IMR-90 (cell line): Measurements from ENCODE around the gene MAFG. TPM values are rescaled to one million over a fixed set of nuclear protein-coding genes. Genes with fewer than 3 reads are reported as not detected.

Experiments used
- ATAC-seq: fragments of 200-7000 bp; cut with Tn5 transposase; 2 replicates; pipeline ENCODE4 v1.9.1; 2020; ENCODE audit warnings: low read depth, mild to moderate bottlenecking, moderate library complexity
- BruUV-seq: library from RNA; stranded (reverse); fragments of 400-500 nt; replicated peaks from 2 replicates; lab custom pipeline; 2021; lab: Mats Ljungman, UMichigan
- CTCF ChIA-PET: fragments of 300-600 bp; formaldehyde crosslinking; extraction: SDS; loops from one replicate; lab custom pipeline; 2021; ENCODE audit warnings: antibody characterized with exemption; lab: Yijun Ruan, JAX
- POLR2A ChIA-PET: fragments of 300-600 bp; sonication (Branson Sonifier 250); formaldehyde crosslinking; loops from one replicate; lab custom pipeline; 2022; ENCODE audit warnings: antibody characterized with exemption; ENCODE audit not compliant: unreplicated experiment; lab: Charles Lee
- DNase-seq: peaks from one replicate; pipeline ENCODE4 v3.0.0; 2013
- H2AFZ ChIP-seq: replicated peaks from 2 replicates; pipeline ENCODE3; 2013; ENCODE audit warnings: low read length, mild to moderate bottlenecking; ENCODE audit not compliant: poor library complexity
- H2AK5ac ChIP-seq: 2 replicates; pipeline ENCODE4 v1.6.1; 2013; ENCODE audit warnings: low read depth, low read length, inconsistent platforms
- H2AK9ac ChIP-seq: replicated peaks from 2 replicates; pipeline ENCODE3; 2013; ENCODE audit warnings: mild to moderate bottlenecking, low read depth, low read length, moderate library complexity; ENCODE audit not compliant: poor library complexity
- H2BK120ac ChIP-seq: 2 replicates; pipeline ENCODE4 v1.6.1; 2013; ENCODE audit warnings: low read depth, low read length, inconsistent platforms
- H2BK15ac ChIP-seq: 3 replicates; pipeline ENCODE4 v1.6.1; 2013; ENCODE audit warnings: low read depth, low read length, inconsistent platforms
- H2BK20ac ChIP-seq: 2 replicates; pipeline ENCODE4 v1.6.1; 2013; ENCODE audit warnings: low read depth, mild to moderate bottlenecking, inconsistent platforms, low read length, moderate library complexity
- H2BK5ac ChIP-seq: 2 replicates; pipeline ENCODE4 v1.6.1; 2013; ENCODE audit warnings: mild to moderate bottlenecking, low read depth, low read length, inconsistent platforms; ENCODE audit not compliant: poor library complexity, severe bottlenecking
- H3K14ac ChIP-seq: replicated peaks from 2 replicates; pipeline ENCODE4 v1.6.1; 2013; ENCODE audit warnings: low read depth, low read length, inconsistent platforms
- H3K18ac ChIP-seq: 2 replicates; pipeline ENCODE4 v1.6.1; 2013; ENCODE audit warnings: low read depth, low read length, control low read depth
- H3K23ac ChIP-seq: 2 replicates; pipeline ENCODE4 v1.6.1; 2013; ENCODE audit warnings: low read depth, low read length, inconsistent platforms
- H3K27ac ChIP-seq: 2 replicates; pipeline ENCODE4 v1.5.1; 2013; ENCODE audit warnings: mild to moderate bottlenecking, control low read depth, low read length; ENCODE audit not compliant: insufficient read depth
- H3K27me3 ChIP-seq: 2 replicates; pipeline ENCODE4 v1.6.1; 2013; ENCODE audit warnings: low read length; ENCODE audit not compliant: control insufficient read depth, insufficient read depth
- H3K36me3 ChIP-seq: 2 replicates; pipeline ENCODE4 v1.6.1; 2013; ENCODE audit warnings: low read length, mixed read lengths; ENCODE audit not compliant: control insufficient read depth, insufficient read depth
- H3K4ac ChIP-seq: 2 replicates; pipeline ENCODE4 v1.6.1; 2013; ENCODE audit warnings: low read depth, low read length, inconsistent platforms
- H3K4me1 ChIP-seq: 2 replicates; pipeline ENCODE4 v1.6.1; 2013; ENCODE audit warnings: low read length, mixed read lengths; ENCODE audit not compliant: control insufficient read depth, insufficient read depth
- H3K4me2 ChIP-seq: 2 replicates; pipeline ENCODE4 v1.6.1; 2013; ENCODE audit warnings: low read depth, mild to moderate bottlenecking, control low read depth, low read length, moderate library complexity
- H3K4me3 ChIP-seq: 2 replicates; pipeline ENCODE4 v1.5.1; 2013; ENCODE audit warnings: low read depth, mild to moderate bottlenecking, control low read depth, low read length, moderate library complexity; ENCODE audit not compliant: insufficient read depth
- H3K56ac ChIP-seq: 2 replicates; pipeline ENCODE4 v1.6.1; 2013; ENCODE audit warnings: low read length, inconsistent platforms; ENCODE audit not compliant: insufficient read depth; ENCODE audit errors: extremely low read depth
- H3K79me1 ChIP-seq, 2 experiments: 2 replicates each; pipeline ENCODE4 v1.6.1; 2013; ENCODE audit warnings: low read length in 2 of 2, inconsistent platforms in 1 of 2, low read depth in 1 of 2
- H3K9ac ChIP-seq: 2 replicates; pipeline ENCODE4 v1.6.1; 2013; ENCODE audit warnings: low read depth, low read length, control low read depth
- H3K9me1 ChIP-seq: 2 replicates; pipeline ENCODE4 v1.6.1; 2013; ENCODE audit warnings: low read length, inconsistent platforms; ENCODE audit not compliant: insufficient read depth
- H3K9me3 ChIP-seq: 2 replicates; pipeline ENCODE4 v1.6.1; 2013; ENCODE audit warnings: low read length; ENCODE audit not compliant: control insufficient read depth, insufficient read depth
- H4K20me1 ChIP-seq: 2 replicates; pipeline ENCODE4 v1.6.1; 2013; ENCODE audit warnings: low read length, inconsistent platforms; ENCODE audit not compliant: insufficient read depth
- H4K5ac ChIP-seq: 2 replicates; pipeline ENCODE4 v1.6.1; 2013; ENCODE audit warnings: mild to moderate bottlenecking, low read depth, low read length, control low read depth
- H4K8ac ChIP-seq, 2 experiments: 2 replicates each; pipeline ENCODE4 v1.6.1; 2013; ENCODE audit warnings: low read depth in 2 of 2, low read length in 2 of 2, control low read depth in 1 of 2, inconsistent platforms in 1 of 2
- H4K91ac ChIP-seq: 2 replicates; pipeline ENCODE4 v1.6.1; 2013; ENCODE audit warnings: low read depth, low read length, inconsistent platforms; ENCODE audit not compliant: insufficient read depth
- BHLHE40 ChIP-seq: fragments of 150-350 bp; IDR thresholded peaks from 2 replicates; pipeline ENCODE4 v1.6.1; 2016; ENCODE audit warnings: mild to moderate bottlenecking, low read depth, low read length
- CEBPB ChIP-seq: IDR thresholded peaks from 2 replicates; pipeline ENCODE4 v1.6.1; 2012; ENCODE audit warnings: low read depth, low read length, improper control_type of control experiment
- CHD1 ChIP-seq: IDR thresholded peaks from 2 replicates; pipeline ENCODE4 v1.6.1; 2012; ENCODE audit warnings: low read depth, low read length, improper control_type of control experiment
- CTCF ChIP-seq: conservative IDR thresholded peaks from 2 replicates; pipeline ENCODE4 v1.5.1; 2012; ENCODE audit warnings: mild to moderate bottlenecking, low read depth, low read length, improper control_type of control experiment
- ELK1 ChIP-seq: fragments of 150-350 bp; IDR thresholded peaks from 2 replicates; pipeline ENCODE4 v1.6.1; 2016; ENCODE audit warnings: low read depth, mild to moderate bottlenecking, low read length, moderate library complexity, borderline replicate concordance
- MAFK ChIP-seq: IDR thresholded peaks from 2 replicates; pipeline ENCODE4 v1.6.1; 2012; ENCODE audit warnings: low read depth, low read length, improper control_type of control experiment
- MAZ ChIP-seq: IDR thresholded peaks from 2 replicates; pipeline ENCODE4 v1.6.1; 2012; ENCODE audit warnings: low read depth, mild to moderate bottlenecking, low read length, improper control_type of control experiment, moderate library complexity, borderline replicate concordance
- MXI1 ChIP-seq: IDR thresholded peaks from 2 replicates; pipeline ENCODE4 v1.6.1; 2012; ENCODE audit warnings: low read depth, mild to moderate bottlenecking, low read length, moderate library complexity, borderline replicate concordance
- NFE2L2 ChIP-seq: fragments of 150-350 bp; IDR thresholded peaks from 2 replicates; pipeline ENCODE4 v1.6.1; 2016; ENCODE audit warnings: low read depth, mild to moderate bottlenecking, low read length
- POLR2A ChIP-seq: IDR thresholded peaks from 2 replicates; pipeline ENCODE4 v1.6.1; 2012; ENCODE audit warnings: mild to moderate bottlenecking, low read depth, low read length
- RAD21 ChIP-seq: IDR thresholded peaks from 2 replicates; pipeline ENCODE4 v1.6.1; 2012; ENCODE audit warnings: low read length, improper control_type of control experiment
- RCOR1 ChIP-seq: IDR thresholded peaks from 2 replicates; pipeline ENCODE4 v1.6.1; 2012; ENCODE audit warnings: mild to moderate bottlenecking, low read length, improper control_type of control experiment; ENCODE audit not compliant: insufficient replicate concordance
- RFX5 ChIP-seq: IDR thresholded peaks from 2 replicates; pipeline ENCODE4 v1.8.0; 2012; ENCODE audit warnings: low read depth, mild to moderate bottlenecking, low read length, moderate library complexity
- SMC3 ChIP-seq: fragments of 150-350 bp; IDR thresholded peaks from 2 replicates; pipeline ENCODE4 v1.6.1; 2016; ENCODE audit warnings: low read depth, mild to moderate bottlenecking, antibody characterized with exemption, low read length, moderate library complexity
- USF2 ChIP-seq: fragments of 150-350 bp; IDR thresholded peaks from 2 replicates; pipeline ENCODE4 v1.6.1; 2017; ENCODE audit warnings: mild to moderate bottlenecking, antibody characterized with exemption, low read length, low read depth
- WGBS, 2 experiments: methylation state at CpG; one replicate each; pipeline versions ENCODE4 v1.1.5 to v1.1.7; 2013; ENCODE audit warnings: missing lambda C conversion rate in 2 of 2; ENCODE audit not compliant: insufficient read length in 1 of 2; ENCODE audit errors: extremely low coverage in 2 of 2; 5-methylcytosine and 5-hydroxymethylcytosine counted together
- dilution Hi-C: fragments of 300-500 bp; cut with HindIII; formaldehyde crosslinking; loops from one replicate; pipeline ENCODE4 v1.14.3; 2018; ENCODE audit warnings: low sequenced_read_pairs; ENCODE audit not compliant: unreplicated experiment
- in situ Hi-C: fragments of 300-500 bp; cut with MboI; formaldehyde crosslinking; loops from 3 replicates; pipeline ENCODE4 v1.14.3; 2019; ENCODE audit warnings: low sequenced_read_pairs, inconsistent platforms, mixed read lengths
- intact Hi-C: fragments of 100-400 bp; cut with micrococcal nuclease; formaldehyde crosslinking; loops from 2 replicates; pipeline ENCODE4 v1.10.0; 2022
- polyA plus RNA-seq, 3 experiments: library from polyadenylated mRNA; depleted of rRNA; stranded (reverse); fragments of >200 nt; gene quantifications; 2 replicates each; pipeline ENCODE4 v1.2.3, GENCODE V29; 2012; ENCODE audit warnings: low replicate concordance in 1 of 3
- total RNA-seq: library from RNA; depleted of rRNA; stranded (reverse); fragments of >200 nt; gene quantifications from 2 replicates; pipeline ENCODE4 v1.2.3, GENCODE V29; 2012

The MAFG gene
- total and polyA plus RNA-seq, 2 of the 4 experiments (the other 2 are of a cell fraction), result 6.1 to 15.4 TPM

- no peak overlapping the region; the same call in 1 of the 2 replicates for H2AK5ac ChIP-seq
- dilution Hi-C loops (no loop called here), in situ Hi-C loops (no loop called here), intact Hi-C loops (loop anchor here (10.0 kb wide), 1 partner anchor 191 kb away; no protein-coding TSS in a partner anchor)
- no peak overlapping the region for H3K18ac ChIP-seq
- ATAC-seq (no peak), DNase-seq (no peak)
- H3K27me3 ChIP-seq, result peaks cover 36% of the 10 kb centered on the region
- no peak overlapping the region for H2BK20ac ChIP-seq
- no peak overlapping the region for H3K4me2 ChIP-seq
- TF ChIP-seq USF2 (no peak), RCOR1 (no peak), POLR2A (no peak), RFX5 (no peak), ELK1 (no peak), CHD1 (no peak), MAZ (no peak), NFE2L2 (no peak), MAFK (no peak), CTCF (no peak), MXI1 (no peak), RAD21 (no peak), BHLHE40 (no peak), CEBPB (no peak), SMC3 (no peak)
- peaks cover 9% of the 10 kb centered on the region; the same call in 1 of the 2 replicates for H3K4me1 ChIP-seq
- POLR2A ChIA-PET, result no interaction called here
- H3K14ac ChIP-seq, result no peak overlapping the region
- H4K20me1 ChIP-seq, result no peaks in the 10 kb centered on the region
- H2AK9ac ChIP-seq, result peak overlapping the region; percentile 65
- CTCF ChIA-PET, result interaction anchor here (0.6 kb wide), 1 partner anchor 27 kb away, joined by 6 read pairs; no protein-coding TSS in a partner anchor
- H3K23ac ChIP-seq, result no peak overlapping the region
- no peaks in the 10 kb centered on the region for H3K9me1 ChIP-seq
- no peak overlapping the region for H4K8ac ChIP-seq
- H2BK120ac ChIP-seq, result no peak overlapping the region
- no peak overlapping the region for H4K91ac ChIP-seq
- BruUV-seq, result no TSS peak
- no peak overlapping the region for H3K9ac ChIP-seq
- H2BK15ac ChIP-seq, result no peak overlapping the region
- H3K36me3 ChIP-seq, result no peaks in the 10 kb centered on the region
- H4K5ac ChIP-seq, result no peak overlapping the region
- no peak overlapping the region for H3K4ac ChIP-seq
- H3K79me1 ChIP-seq, result no peaks in the 10 kb centered on the region
- no peak overlapping the region for H3K27ac ChIP-seq
- no peak overlapping the region for H2AFZ ChIP-seq
- H2BK5ac ChIP-seq, result no peak overlapping the region
- no peak overlapping the region for H3K4me3 ChIP-seq
- H3K56ac ChIP-seq, result no peak overlapping the region
- no peaks in the 10 kb centered on the region for H3K9me3 ChIP-seq
- 77% methylated on average over 11 of the region's 22 CpGs; no CpG with 5 or more reads in 1 of the 2 experiments for WGBS, 2 experiments
Observed at GRCh38 chr17:81964081-81964849, 36.7 kb upstream of the MAFG start.
